Measurements from ENCODE around the gene DNAJB11.
"Not testable (repeated sequence)": the region's sequence is repeated elsewhere in the genome, so short reads cannot be mapped to it uniquely, and the experiment has no call there.

The DNAJB11 gene

GRCh38 chr3:186570096-186570940, at the start of gene DNAJB11:
Gene DNAJB11, plus strand, starts transcription at chr3:186570720. Its CDS starts 178 bp downstream, at chr3:186570898.
- peak; percentile 97 to 99 for DNase-seq (ENCODE audit: extremely low read depth in 1 of 2, low read depth in 1 of 2)

- DNase-seq (ENCODE audit: extremely low read depth in 1 of 2, low read depth in 1 of 2), result peak; percentile 33 to 76
Observed at GRCh38 chr3:186520957-186521842, 49.3 kb upstream of the DNAJB11 start.

- no peak for DNase-seq (ENCODE audit: extremely low read depth in 1 of 2, low read depth in 1 of 2)
Observed at GRCh38 chr3:186523022-186523421, 47.5 kb upstream of the DNAJB11 start.

GRCh38 chr3:186523434-186523833, 47.1 kb upstream of the DNAJB11 start:
- no peak for DNase-seq (ENCODE audit: extremely low read depth in 1 of 2, low read depth in 1 of 2)

- DNase-seq (ENCODE audit: extremely low read depth in 1 of 2, low read depth in 1 of 2), result no peak
Observed at GRCh38 chr3:186524616-186525015, 45.9 kb upstream of the DNAJB11 start.

DNA sequence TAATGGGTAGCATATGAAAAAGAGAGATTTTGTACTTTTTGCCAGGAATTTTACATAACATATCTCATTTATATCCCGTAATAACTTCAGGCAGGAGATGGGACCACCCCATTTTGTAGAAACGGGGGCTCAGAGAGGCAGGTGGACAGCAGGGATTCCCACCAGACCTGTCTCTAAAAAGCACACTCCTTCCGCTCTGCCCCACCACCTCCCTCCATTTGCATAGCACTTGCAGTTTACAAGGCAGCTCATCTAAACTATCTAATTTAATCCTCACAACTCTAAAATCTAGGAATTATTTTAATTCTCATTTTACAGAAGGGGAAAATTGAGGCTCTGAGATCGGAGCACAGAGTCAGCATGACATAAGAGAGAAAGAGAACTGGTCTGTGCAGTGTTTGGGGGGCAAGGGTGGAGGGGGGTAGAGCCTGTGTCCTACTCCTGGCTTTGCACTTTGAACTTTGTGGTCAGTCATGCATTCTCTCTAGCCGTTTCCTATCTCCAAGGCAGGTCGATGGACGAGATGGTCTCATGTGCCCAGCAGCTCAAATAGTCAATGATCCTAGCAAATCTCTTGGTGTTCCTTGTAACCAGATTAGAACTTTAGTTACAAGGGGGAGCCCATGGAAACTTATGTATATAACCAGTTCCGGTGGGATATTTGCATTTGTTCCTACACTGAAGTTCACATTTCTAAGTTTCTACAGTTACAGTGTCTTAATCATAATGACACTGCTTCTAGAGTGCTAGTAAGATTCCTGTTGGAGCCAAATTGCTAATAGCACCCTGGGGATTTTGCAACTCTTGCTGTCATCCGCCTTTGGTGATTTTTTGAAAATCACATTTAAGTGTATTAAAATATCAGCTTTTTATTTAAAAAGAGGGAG, 44.9 kb upstream of the DNAJB11 start:
- no peak for DNase-seq (ENCODE audit: extremely low read depth in 1 of 2, low read depth in 1 of 2)

DNA sequence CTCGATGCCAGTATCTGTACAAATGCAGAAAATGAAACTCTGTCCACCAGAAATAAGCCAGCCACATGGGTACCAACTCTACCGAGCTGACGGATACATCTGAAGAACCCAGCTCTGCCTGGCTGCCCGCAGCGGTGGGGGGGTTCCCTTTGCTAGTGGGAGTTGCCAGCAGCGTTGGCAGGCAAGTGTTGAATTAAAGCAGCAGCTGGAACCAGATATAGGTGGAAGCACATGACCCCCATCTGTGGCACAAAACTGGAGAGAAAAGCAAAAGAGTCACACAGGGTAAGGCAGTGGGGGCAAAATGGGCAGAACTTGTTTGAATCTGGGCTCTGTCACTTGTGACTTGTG, 44.3 kb upstream of the DNAJB11 start:
- no peak for DNase-seq (ENCODE audit: extremely low read depth in 1 of 2, low read depth in 1 of 2)

DNA sequence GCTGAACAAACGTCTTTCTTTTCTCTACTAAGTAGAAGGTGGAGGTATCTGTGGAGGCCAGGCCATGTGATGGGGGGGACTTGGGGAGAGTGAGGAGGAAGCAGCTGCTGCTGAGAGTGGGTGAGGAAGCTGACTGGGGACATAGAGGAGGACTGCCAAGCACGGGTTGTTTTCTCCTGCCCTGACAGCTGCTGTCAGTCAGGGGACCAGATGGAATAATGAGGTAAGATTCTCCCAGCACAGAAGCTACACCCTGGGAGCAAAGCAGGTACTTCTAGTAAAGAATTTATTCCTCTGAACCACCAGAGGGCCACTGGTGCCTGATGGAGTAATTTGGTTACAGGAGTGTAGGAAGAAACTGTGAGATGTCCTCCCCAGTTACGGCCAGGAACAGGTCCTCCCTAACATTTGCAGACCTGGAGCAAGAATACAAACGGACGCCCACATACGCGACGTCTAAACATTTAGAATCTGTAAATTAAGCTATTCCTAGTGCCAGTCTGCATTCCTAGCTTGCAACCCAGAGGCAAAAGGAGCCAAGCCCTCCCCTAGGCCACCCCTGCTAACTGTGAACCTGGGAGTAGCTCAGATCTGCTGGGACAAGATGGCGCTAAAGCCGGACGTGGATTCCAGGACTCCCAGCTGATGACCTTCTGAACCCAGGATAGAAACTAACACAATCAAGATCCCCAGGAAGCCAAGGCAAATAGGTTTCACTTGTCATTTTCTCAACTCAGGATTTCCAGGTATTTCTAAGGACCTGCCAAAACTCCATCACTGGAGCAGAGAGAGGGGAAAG, 41.1 kb upstream of the DNAJB11 start:
- DNase-seq (ENCODE audit: extremely low read depth in 1 of 2, low read depth in 1 of 2), result no peak

- DNase-seq (ENCODE audit: extremely low read depth in 1 of 2, low read depth in 1 of 2), result no peak
Observed at GRCh38 chr3:186530415-186530814, 40.1 kb upstream of the DNAJB11 start.

DNA sequence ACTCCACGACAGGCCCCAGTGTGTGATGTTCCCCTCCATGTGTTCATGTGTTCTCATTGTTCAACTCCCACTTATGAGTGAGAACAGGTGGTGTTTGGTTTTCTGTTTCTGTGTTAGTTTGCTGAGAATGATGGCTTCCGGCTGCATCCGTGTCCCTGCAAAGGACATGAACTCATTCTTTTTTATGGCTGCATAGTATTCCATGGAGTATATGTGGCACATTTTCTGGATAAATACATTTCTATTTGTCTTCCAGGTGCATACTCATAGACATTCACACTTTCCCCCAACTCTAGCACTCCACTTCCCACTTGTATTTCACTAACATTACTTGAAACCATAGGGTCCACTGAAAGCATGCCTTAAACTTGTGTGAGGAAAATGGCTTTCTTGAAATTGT, 38.8 kb upstream of the DNAJB11 start:
- not testable (repeated sequence) for DNase-seq (ENCODE audit: extremely low read depth in 1 of 2, low read depth in 1 of 2)

DNA sequence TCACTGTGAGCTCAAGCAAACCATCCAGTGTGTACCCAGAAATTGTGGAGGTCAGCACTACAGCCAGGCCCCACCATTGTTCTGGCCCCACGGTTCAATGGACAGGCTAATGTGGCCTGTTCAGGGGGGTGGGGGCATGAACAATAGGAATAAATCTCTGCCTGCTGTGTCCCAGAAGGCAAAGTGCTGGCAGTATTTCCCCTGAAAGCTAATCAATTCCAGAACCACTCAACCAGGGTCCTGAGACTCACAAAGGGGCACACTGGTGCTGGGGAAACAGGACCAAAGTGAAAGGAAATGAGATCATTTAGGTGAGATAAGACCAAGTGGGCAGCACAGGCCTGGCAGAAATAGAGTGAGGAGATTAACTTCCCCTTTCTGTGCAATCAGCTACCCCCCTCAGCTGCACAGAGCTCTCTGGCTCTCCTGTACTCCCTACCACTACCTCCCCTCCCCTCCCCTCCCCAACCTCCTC, 37.9 kb upstream of the DNAJB11 start:
- no peak for DNase-seq (ENCODE audit: extremely low read depth in 1 of 2, low read depth in 1 of 2)

- DNase-seq (ENCODE audit: extremely low read depth in 1 of 2, low read depth in 1 of 2), result peak; percentile 31 to 58
Observed at GRCh38 chr3:186534113-186534669, 36.3 kb upstream of the DNAJB11 start.

GRCh38 chr3:186536883-186537844, 33.4 kb upstream of the DNAJB11 start:
- DNase-seq (ENCODE audit: extremely low read depth in 1 of 2, low read depth in 1 of 2), result no peak

GRCh38 chr3:186538779-186539178, 31.7 kb upstream of the DNAJB11 start:
- DNase-seq (ENCODE audit: extremely low read depth in 1 of 2, low read depth in 1 of 2), result no peak

GRCh38 chr3:186540221-186540834, 30.2 kb upstream of the DNAJB11 start:
- peak; percentile 49 to 67 for DNase-seq (ENCODE audit: extremely low read depth in 1 of 2, low read depth in 1 of 2)

- no peak for DNase-seq (ENCODE audit: extremely low read depth in 1 of 2, low read depth in 1 of 2)
Observed at GRCh38 chr3:186540835-186541226, 29.7 kb upstream of the DNAJB11 start.

DNA sequence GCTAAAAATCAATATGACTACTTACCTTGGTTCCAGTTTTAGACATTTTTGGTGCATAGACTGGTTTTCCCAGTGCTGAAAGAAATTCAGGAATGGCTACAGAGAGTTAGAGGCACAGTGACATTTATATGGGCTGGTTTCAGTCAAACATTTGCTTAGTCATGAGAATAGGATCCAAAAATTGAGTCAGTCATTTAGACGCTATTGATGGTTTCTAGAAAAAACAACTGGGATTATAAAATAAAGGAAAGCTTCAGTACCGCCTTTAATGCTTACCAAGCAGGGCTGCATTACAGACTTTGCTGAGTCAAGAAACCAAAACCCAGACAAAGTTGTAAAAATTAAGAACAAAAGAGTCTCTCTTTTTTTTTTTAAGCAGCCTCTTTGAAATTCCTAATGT, 26.2 kb upstream of the DNAJB11 start, which contains the start of gene CRYGS:
TSS of gene CRYGS (minus strand) at position 100 of the 400 bp plus-strand sequence. CDS start at position 46, 54 bp downstream.
- no peak for DNase-seq (ENCODE audit: extremely low read depth in 1 of 2, low read depth in 1 of 2)

- no peak for DNase-seq (ENCODE audit: extremely low read depth in 1 of 2, low read depth in 1 of 2)
Observed at GRCh38 chr3:186549497-186549896, 21.0 kb upstream of the DNAJB11 start.

Data from stimulated activated CD8-positive, alpha-beta memory T cell treated with anti-CD3 and anti-CD28 coated beads, Interleukin-7, amount 100 ng/mL, for 48 hours (primary cell).